Measurements from ENCODE around the gene SDK2.

DNA sequence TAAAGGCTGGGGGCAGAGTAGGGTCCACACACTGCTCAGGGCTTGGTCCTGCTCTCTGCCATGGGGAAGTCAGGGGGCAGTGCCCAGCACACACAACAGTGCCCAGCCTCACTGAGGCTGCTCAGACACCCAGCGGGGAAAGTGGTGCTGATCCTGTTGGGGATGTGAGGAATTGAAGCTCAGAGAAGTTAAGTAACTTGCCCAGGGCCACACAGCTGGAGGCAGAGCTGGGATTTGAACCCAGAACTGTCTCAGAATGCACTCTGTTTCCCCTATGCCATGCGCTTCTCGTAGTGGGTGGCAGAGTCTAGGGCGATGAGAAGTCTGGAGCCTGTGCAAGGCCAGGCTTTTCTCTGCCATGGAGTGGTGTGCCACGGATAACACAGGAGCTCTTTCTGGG lies 59.3 kb downstream of the SDK2 start:
- TF ChIP-seq, protein P1, sequence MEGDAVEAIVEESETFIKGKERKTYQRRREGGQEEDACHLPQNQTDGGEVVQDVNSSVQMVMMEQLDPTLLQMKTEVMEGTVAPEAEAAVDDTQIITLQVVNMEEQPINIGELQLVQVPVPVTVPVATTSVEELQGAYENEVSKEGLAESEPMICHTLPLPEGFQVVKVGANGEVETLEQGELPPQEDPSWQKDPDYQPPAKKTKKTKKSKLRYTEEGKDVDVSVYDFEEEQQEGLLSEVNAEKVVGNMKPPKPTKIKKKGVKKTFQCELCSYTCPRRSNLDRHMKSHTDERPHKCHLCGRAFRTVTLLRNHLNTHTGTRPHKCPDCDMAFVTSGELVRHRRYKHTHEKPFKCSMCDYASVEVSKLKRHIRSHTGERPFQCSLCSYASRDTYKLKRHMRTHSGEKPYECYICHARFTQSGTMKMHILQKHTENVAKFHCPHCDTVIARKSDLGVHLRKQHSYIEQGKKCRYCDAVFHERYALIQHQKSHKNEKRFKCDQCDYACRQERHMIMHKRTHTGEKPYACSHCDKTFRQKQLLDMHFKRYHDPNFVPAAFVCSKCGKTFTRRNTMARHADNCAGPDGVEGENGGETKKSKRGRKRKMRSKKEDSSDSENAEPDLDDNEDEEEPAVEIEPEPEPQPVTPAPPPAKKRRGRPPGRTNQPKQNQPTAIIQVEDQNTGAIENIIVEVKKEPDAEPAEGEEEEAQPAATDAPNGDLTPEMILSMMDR (IDR thresholded peaks at IDR 0.05 in 2 of 3, conservative IDR thresholded peaks at IDR 0.05 in 1 of 3; ENCODE audit: insufficient read depth in 2 of 3, low read depth in 1 of 3, low read length in 3 of 3) = no peak
- TF ChIP-seq SIN3A (IDR thresholded peaks at IDR 0.05; ENCODE audit: borderline replicate concordance in 2 of 2, control insufficient read depth in 1 of 2, low read depth in 2 of 2, low read length in 2 of 2) = no peak

All from K562 (cell line).